T47D (cell line): ENCODE data around the gene PHF1.

Source experiments
- DNase-seq, 2 experiments: peaks; one replicate each; pipeline versions ENCODE4 v3.0.0 to v3.0.0-alpha.2; 2011 to 2012; ENCODE audit warnings: low read depth in 1 of 2, low spot score in 1 of 2
- JUND ChIP-seq: IDR thresholded peaks from 2 replicates; pipeline ENCODE4 v1.6.1; 2012; ENCODE audit warnings: low read depth
- in situ Hi-C: cut with HindIII; loops from 2 replicates; pipeline ENCODE4 v1.10.0; 2016; ENCODE audit warnings: low sequenced_read_pairs, low pct_unique_long_range_greater_than_20kb

PHF1 gene

DNA sequence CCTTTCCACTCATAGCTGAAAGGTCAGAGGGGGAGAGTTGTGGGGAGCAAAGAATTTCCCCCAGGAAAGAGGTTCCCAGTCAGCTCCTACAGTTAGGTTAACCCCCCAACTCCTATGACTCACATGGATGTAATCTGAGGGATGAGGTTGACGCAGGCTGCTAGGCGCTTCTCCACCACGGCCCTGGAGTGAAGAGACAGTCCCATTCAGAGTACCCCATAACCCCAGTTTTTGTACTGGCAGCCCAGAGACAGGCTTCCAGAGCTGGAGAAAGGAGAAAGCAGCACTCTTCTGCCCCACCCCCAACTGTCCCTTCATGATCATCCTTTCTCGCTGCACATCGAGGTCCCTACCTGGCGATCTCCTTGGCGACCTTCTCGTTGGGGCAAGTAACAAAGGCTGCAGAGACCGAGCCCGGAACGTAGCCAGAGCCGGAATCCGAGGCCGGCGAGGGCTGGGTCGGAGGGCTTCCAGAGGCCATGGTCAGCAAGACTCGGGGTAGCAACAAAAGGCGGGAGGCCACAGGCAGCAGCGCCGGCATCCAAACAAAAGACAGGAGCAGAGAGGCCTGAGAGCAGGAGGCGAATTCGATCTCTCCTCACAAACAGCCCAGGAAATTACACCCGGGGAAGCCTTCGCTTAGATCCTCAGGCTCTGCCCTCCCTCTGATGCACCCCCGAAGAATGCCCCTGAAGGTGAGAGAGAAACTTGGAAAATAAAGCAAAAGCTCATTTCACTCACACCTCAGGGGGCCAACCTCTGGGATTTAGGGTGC lies 6.5 kb downstream of the PHF1 start:
- DNase-seq = no peak
- TF ChIP-seq JUND = no peak
- in situ Hi-C loops = no loop called here

DNA sequence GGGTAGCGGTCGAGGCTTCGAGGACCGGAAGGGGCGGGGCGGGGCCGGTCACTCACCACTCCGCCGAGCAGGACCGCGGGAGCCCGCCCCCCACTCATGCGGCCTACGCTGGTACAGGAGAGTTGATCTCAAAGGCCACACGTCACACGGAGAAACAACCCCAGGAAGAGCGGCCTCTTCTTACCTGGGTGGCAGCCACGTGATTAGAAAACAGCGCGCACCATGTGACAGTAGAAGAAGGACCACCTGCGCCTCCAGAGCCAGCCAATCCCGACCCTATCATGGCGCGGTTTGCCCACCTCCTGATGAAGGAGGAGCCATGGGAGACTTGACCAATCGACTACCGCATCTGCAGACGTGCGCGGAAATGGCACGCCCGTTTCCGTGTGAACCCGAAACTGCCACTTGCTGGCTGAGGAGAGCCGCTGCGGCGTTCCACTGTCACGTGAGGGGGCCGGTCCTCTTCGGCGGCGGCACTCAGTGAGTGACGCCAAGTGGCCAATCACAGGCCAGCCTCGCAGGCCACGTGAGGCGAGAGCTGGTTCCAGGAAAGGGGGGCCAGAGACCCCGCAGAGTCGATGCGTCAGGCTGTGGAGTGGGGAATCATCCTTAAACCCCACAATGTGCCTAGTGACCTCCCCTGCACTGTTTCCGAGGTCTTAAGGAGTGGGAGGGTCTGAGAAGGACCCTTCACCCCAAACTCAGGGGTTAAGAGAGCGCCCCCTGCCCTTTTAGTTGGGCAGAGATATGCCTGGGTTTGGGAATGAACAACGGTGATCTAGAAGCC lies 7.3 kb downstream of the PHF1 start, which contains the start of gene CUTA:
Gene CUTA, minus strand, starts transcription at position 205 of the 787 bp plus-strand sequence. Its CDS starts 107 bp downstream, at position 98.
- in situ Hi-C loops = no loop called here
- no peak for TF ChIP-seq JUND
- peak; percentile 95 to 100 for DNase-seq

DNA sequence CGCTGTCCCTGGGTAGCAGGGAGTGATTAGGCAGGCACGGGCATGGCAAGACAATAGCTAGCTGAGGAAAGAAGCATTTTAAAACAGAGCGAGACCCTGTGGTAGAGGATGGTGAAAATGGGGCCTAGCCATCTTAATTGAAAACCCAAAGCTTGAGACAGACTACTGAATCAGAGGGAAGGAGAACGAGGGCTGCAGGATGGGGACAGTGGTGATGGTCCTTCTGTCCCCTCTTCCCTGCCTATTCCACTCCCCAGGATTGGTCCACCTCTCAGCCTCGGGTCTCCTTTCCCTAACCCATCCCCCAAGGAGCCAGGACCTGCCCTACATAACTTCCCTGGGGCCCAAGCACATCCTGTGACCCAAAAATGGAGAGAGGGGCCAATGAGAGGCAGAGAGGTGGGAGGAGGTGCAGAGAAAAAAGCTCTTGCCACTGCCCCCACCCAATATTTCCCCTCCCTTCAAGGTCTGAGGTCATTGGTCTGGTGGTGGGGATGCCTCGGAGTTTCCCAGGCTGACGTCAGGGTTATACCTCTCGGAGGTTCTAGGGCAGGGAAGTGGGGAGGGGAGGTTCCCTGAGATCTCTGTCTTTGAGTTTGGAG lies 8.0 kb downstream of the PHF1 start:
- in situ Hi-C loops = no loop called here
- DNase-seq = peak in 1 of 2 experiments; percentile 25
- TF ChIP-seq JUND = no peak

DNA sequence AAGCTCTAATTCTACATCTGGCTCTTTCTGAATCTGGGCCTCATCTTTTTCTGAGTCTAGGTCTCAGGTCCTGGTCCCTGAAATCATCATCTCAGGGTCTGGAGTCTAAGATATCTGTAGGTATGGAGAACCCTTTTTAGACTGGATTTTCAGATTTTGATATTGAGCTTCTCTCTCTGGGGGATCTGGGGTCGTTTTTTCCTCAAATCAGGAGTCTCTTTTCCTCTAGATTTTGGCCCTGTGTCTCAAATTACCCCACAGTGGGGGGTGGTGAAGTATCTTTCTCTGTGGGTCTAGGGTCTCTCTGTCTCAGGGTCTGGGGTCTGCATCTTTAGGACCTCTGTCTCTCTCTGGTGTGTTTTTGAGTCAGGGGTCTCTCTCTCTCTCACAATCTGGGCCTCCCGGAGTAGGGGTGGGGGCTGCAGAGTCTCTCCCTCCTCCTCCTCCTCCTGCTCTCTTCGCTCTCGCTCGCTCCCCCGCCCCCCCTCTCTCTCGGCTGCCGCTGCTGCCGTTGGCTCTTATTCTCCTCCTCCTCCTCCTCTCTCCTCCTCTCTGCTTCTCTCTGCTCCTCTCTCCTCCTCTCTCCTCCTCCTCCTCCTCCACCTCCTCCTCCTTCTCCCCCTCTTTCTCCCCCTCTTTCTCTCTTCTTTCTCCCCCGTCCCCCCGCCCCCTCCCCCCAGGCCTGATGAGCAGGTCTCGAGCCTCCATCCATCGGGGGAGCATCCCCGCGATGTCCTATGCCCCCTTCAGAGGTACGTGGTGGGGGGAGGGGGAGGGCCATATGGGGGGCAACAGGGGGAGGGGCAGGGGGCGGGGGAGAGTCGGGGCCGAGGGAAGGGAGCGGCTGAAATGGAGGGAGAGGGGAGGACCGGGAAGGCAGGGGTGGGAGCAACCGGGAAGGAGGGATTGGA lies 9.0 kb downstream of the PHF1 start, which contains the start of gene SYNGAP1:
Gene SYNGAP1, plus strand, starts transcription at position 486 of the 911 bp plus-strand sequence. Its CDS starts 200 bp downstream, at position 686.
- DNase-seq = peak in 1 of 2 experiments; percentile 82
- TF ChIP-seq JUND = no peak
- in situ Hi-C loops = no loop called here

DNA sequence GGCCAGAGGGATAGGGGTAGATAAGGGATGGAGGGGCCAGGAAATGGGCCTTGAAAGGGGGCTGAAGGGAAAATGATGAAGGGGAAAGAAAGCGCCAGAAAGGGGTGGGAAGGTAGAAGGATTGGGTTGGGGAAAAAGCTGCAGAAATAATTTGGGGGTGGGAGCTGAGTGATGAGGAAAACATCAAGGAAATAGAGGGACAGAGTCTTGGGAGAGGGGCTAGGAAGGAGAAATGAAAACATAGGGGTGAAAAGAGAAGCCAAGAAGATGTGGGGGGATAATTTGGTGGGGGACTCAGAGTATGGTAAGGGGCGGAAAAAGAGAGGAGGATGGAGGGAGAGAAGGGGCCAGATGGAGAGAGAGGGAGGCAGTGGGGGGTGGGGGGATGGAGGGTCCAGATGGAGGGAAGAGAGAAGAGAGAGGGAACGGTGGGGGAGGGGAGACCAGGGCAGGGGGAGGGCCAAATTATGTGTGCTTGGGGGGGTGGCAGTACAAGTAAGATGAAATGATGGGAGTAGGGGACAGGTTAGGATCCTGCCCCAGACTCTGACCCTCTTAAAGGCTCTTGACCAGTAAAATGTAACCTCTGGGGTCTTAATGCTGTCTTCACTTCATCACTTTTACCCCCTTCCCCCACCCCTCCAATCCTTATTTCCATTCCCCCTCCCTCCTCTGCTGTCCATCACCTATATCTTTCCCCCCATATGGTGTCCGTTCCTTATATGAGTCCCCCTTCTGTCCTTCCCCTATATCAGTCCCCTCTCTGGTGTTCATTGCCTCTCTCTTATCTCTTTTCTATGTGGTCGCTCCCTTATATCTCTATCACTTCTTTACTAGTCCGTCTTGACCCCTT lies 9.9 kb downstream of the PHF1 start:
- no peak for DNase-seq
- no peak for TF ChIP-seq JUND
- in situ Hi-C loops = no loop called here

DNA sequence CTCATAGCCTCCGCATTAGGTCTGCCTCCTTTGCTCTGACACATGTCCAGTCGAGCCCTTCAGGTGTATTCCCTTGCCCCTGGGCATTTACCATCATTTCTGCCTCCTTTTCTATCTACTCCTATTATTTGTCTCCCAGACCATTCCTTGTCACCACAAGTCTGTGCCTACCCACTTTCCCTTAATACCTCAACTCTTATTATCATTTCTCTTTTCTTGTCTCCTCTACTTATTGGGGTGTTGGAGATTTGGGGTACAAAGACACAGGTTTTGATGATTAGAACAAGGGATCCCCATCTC lies 10.5 kb downstream of the PHF1 start:
- in situ Hi-C loops = no loop called here
- DNase-seq = no peak
- TF ChIP-seq JUND = no peak

DNA sequence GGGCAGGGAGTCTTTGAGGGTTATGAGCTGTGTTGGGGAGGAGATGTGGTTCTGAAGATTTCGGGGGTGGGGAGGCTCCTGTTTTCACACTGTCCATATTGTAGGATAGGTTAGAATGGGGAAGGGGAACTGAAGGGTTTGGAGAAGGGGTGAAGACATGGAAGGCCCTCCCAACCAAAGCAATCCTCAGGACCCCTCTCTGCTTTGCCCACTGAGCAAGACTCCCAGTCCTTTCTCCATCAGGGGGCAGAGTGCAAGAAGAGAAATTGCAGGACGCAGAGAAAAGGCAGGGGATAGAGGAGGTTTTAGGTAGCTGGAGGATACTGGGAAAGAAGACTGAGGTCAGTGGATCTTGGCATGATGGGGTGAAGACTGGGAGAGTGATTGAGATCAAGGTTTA lies 13.0 kb downstream of the PHF1 start:
- TF ChIP-seq JUND = no peak
- in situ Hi-C loops = no loop called here
- no peak for DNase-seq

DNA sequence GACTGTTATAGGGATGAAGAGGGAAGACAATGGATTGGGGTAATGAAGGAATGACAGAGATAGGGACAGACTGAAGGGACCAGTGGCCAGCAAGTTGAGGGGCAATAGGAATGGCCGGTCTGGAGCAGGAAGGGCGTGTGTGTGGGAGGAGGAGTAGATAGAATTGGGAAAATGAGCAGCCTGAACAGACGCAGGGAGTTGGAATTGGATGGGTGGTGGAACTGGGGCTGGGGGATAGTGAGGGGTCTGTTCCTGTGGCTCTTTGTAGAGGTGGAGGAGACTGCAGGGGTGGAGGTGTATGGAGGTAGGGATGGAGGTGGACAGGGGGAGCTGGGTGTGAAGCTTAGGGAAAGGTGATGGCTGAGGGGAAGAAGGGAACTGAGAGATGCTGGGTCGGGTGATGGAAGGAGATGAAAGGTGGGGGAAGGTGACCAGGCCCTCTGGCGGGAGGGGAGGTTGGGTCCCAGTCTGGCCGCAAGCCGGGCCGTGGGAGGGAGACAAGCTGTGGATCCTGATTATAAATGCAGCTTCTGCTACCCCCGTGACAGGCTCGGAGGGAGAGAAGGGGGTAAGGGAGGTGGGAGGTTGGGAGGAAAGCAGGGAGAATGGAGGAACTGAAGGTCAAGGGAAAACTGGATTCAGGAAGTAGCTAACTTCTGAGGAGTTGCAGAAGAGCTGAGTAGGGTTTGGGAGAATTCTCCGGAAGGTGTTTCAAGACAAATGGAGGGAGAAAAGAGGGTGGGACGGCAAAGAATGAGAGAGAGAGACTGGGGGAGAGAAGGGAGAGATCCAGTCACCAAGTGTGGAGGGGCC lies 14.2 kb downstream of the PHF1 start:
- TF ChIP-seq JUND = no peak
- in situ Hi-C loops = no loop called here
- no peak for DNase-seq

DNA sequence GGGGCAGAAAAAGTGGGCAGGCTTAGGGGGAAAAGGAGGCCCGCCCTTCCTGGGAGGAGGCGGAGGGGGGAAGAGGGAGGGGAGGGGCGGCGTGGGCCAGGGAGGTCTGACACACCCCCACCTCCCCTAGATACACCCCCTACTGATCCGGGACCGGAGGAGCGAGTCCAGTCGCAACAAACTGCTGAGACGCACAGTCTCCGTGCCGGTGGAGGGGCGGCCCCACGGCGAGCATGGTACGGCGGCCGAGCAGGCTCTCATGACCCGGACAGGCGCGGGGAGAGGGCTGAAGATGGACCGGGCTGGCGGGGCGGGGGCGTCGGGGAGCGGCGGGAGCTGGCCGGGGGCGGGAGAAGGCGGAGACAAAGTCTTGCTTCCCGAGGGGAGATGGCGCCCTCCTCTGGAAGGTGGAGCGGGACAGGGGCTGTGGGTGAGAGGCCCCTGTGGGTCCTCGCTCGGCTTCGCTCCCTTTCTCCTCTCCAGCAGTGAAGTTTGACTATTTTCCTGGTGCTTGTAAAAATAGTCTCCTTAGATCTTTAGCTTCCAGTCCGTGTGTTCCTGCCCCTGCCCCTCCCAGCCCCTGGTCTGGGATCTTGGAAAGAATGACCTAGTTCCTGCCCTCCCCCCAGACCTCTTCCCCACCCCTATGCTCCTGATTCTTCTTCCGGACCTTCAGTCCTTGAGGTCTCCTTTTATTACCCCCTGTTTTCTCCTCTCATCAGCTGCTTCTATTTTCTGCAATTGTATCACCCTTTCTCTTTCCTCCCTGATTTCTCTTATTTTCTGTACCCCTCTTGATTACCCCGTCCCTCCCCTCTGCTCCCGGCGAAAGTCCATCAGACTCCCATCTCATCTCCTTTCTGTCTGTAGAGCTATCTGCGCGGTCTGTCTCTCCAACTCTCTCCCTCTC lies 15.1 kb downstream of the PHF1 start:
- TF ChIP-seq JUND = no peak
- in situ Hi-C loops = no loop called here
- peak; percentile 77 to 90 for DNase-seq
